ENCODE results near the gene GALT. TPM values are rescaled to one million over a fixed set of nuclear protein-coding genes. Genes with fewer than 3 reads are reported as not detected.

The GALT gene
- total and polyA plus RNA-seq, 2 of the 4 experiments (the other 2 are of a cell fraction): 15.8 to 34.6 TPM

GRCh38 chr9:34662526-34663302, 16.2 kb downstream of the GALT start, which contains the start of gene CCL27:
Gene CCL27 (minus strand): TSS chr9:34662657. CDS start chr9:34662633, 24 bp downstream.
- H3K4me3 ChIP-seq (ENCODE audit: insufficient read depth, low read depth, low read length): no peak within 1 kb of the TSS
- intact Hi-C loops (cut with micrococcal nuclease) (no loop called here), in situ Hi-C loops (cut with MboI; ENCODE audit: low sequenced_read_pairs) (no loop called here), dilution Hi-C loops (cut with HindIII; ENCODE audit: low sequenced_read_pairs, unreplicated experiment) (no loop called here)
- no peak within 1 kb of the TSS for H3K27ac ChIP-seq (ENCODE audit: insufficient read depth, low read length)
- no peaks in the 10 kb centered on the region for H3K9me3 ChIP-seq (ENCODE audit: control insufficient read depth, insufficient read depth, low read length)
- peaks cover 10% of the 10 kb centered on the region; the same call in 1 of the 2 replicates for H3K9me1 ChIP-seq (ENCODE audit: insufficient read depth, low read length)
- H4K8ac ChIP-seq (ENCODE audit: low read depth in 2 of 2, low read length in 2 of 2): no peak within 1 kb of the TSS
- H2AK5ac ChIP-seq (ENCODE audit: low read depth, low read length): no peak within 1 kb of the TSS
- no peak within 1 kb of the TSS for H3K9ac ChIP-seq (ENCODE audit: low read depth, low read length)
- POLR2A ChIA-PET (ENCODE audit: unreplicated experiment): interaction anchor here (0.9 kb wide), 1 partner anchor 9 kb away, joined by 3 read pairs; no protein-coding TSS in a partner anchor
- no peak within 1 kb of the TSS for H2BK120ac ChIP-seq (ENCODE audit: low read depth, low read length)
- no peak within 1 kb of the TSS for H4K5ac ChIP-seq (ENCODE audit: low read depth, low read length)
- H3K4me2 ChIP-seq (ENCODE audit: low read depth, low read length): no peak within 1 kb of the TSS
- H4K20me1 ChIP-seq (ENCODE audit: insufficient read depth, low read length): 0 out of 2 replicates have a peak, but pooled peaks cover 4% of the 10 kb centered on the region
- H2AFZ ChIP-seq (replicated peaks; ENCODE audit: low read length, poor library complexity): no peak within 1 kb of the TSS
- 100% methylated on average over 1 of the region's 4 CpGs; no CpG with 5 or more reads in 1 of the 2 experiments for WGBS, 2 experiments (ENCODE audit: extremely low coverage in 2 of 2, insufficient read length in 1 of 2)
- H3K4ac ChIP-seq (ENCODE audit: low read depth, low read length): no peak within 1 kb of the TSS
- H3K14ac ChIP-seq (replicated peaks; ENCODE audit: low read depth, low read length): no peak within 1 kb of the TSS
- no peak for TF ChIP-seq NFE2L2 (IDR thresholded peaks at IDR 0.05; ENCODE audit: low read depth, low read length)
- no peak for TF ChIP-seq POLR2A (IDR thresholded peaks at IDR 0.05; ENCODE audit: low read depth, low read length)
- no peak for TF ChIP-seq RAD21 (IDR thresholded peaks at IDR 0.05; ENCODE audit: low read length)
- no peak within 1 kb of the TSS for H4K91ac ChIP-seq (ENCODE audit: insufficient read depth, low read depth, low read length)
- H3K27me3 ChIP-seq (ENCODE audit: control insufficient read depth, insufficient read depth, low read length): no peaks in the 10 kb centered on the region
- H2BK15ac ChIP-seq (ENCODE audit: low read depth, low read length): no peak within 1 kb of the TSS
- H3K36me3 ChIP-seq (ENCODE audit: control insufficient read depth, insufficient read depth, low read length): peaks cover 4% of the 10 kb centered on the region; the same call in 1 of the 2 replicates
- DNase-seq (no peak), ATAC-seq (ENCODE audit: low read depth) (no peak)
- CTCF ChIA-PET: interaction anchor here (0.6 kb wide), 1 partner anchor 371 kb away, joined by 3 read pairs; no protein-coding TSS in a partner anchor
- no peak within 1 kb of the TSS for H3K18ac ChIP-seq (ENCODE audit: low read depth, low read length)
- no peak within 1 kb of the TSS for H2BK5ac ChIP-seq (ENCODE audit: low read depth, low read length, poor library complexity, severe bottlenecking)
- no peak within 1 kb of the TSS for H3K56ac ChIP-seq (ENCODE audit: extremely low read depth, insufficient read depth, low read length)
- no peak within 1 kb of the TSS for H2BK20ac ChIP-seq (ENCODE audit: low read depth, low read length)
- H3K4me1 ChIP-seq (ENCODE audit: control insufficient read depth, insufficient read depth, low read length): no peaks in the 10 kb centered on the region
- H3K79me1 ChIP-seq (ENCODE audit: low read depth in 1 of 2, low read length in 2 of 2): peaks cover 13 to 16% of the 10 kb centered on the region in 2 experiments
- H3K23ac ChIP-seq (ENCODE audit: low read depth, low read length): no peak within 1 kb of the TSS
- H2AK9ac ChIP-seq (replicated peaks; ENCODE audit: low read depth, low read length, poor library complexity): no peak within 1 kb of the TSS
- BruUV-seq (replicated peaks): no TSS peak
